GM12878 (cell line): ENCODE measurements around the gene FASTK. TPM values are rescaled to one million over a fixed set of nuclear protein-coding genes. Genes with fewer than 3 reads are reported as not detected.

ENCODE experiments used
- ATAC-seq: fragments of 200-7000 bp; cut with Tn5 transposase; 3 replicates; pipeline ENCODE4 v1.9.1; 2020; ENCODE audit warnings: mild to moderate bottlenecking, moderate library complexity
- BruUV-seq: library from RNA; stranded (reverse); fragments of 400-500 nt; replicated peaks from 2 replicates; lab custom pipeline; 2021; lab: Mats Ljungman, UMichigan
- CTCF ChIA-PET: fragments of 300-600 bp; sonication (Branson Sonifier 250); formaldehyde crosslinking; extraction: SDS; loops from one replicate; lab custom pipeline; 2021; ENCODE audit warnings: inconsistent platforms; lab: Yijun Ruan, JAX
- POLR2A ChIA-PET: fragments of 350-600 bp; formaldehyde crosslinking; extraction: SDS; loops from one replicate; lab custom pipeline; 2021; ENCODE audit warnings: inconsistent platforms; lab: Charles Lee
- RAD21 ChIA-PET: fragments of 300-600 bp; sonication (Branson Sonifier 250); formaldehyde crosslinking; loops from one replicate; lab custom pipeline; 2023; ENCODE audit warnings: antibody characterized with exemption; ENCODE audit not compliant: unreplicated experiment; lab: Charles Lee
- SMC1A ChIA-PET: fragments of 300-600 bp; sonication (Branson Sonifier 250); formaldehyde crosslinking; loops from one replicate; lab custom pipeline; 2023; ENCODE audit not compliant: unreplicated experiment, uncharacterized antibody; lab: Charles Lee
- DNase-seq: peaks from one replicate; pipeline ENCODE4 v3.0.0-alpha.2; 2011; ENCODE audit warnings: low read depth, low spot score
- FAIRE-seq: peaks from 3 replicates; lab custom pipeline; 2011; peaks lifted over from hg19 to GRCh38; lab: Jason Lieb, UNC
- H2AFZ ChIP-seq: 2 replicates; pipeline ENCODE4 v1.6.0; 2011; ENCODE audit warnings: low read depth, low read length, control low read depth; ENCODE audit not compliant: control insufficient read depth
- H3K27ac ChIP-seq: 2 replicates; pipeline ENCODE4 v1.5.1; 2011; ENCODE audit warnings: control low read depth; ENCODE audit not compliant: control insufficient read depth, insufficient read depth
- H3K27me3 ChIP-seq, 2 experiments: replicated peaks in 1 of 2; 2 replicates each; pipeline versions ENCODE4 v1.6.0 to v1.6.1; 2011; ENCODE audit warnings: low read length in 1 of 2; ENCODE audit not compliant: control insufficient read depth in 2 of 2, insufficient read depth in 2 of 2
- H3K36me3 ChIP-seq, 2 experiments: 2 replicates each; pipeline ENCODE4 v1.5.1; 2011; ENCODE audit warnings: low read length in 1 of 2; ENCODE audit not compliant: control insufficient read depth in 2 of 2, insufficient read depth in 2 of 2
- H3K4me1 ChIP-seq: 2 replicates; pipeline ENCODE4 v1.6.1; 2011; ENCODE audit warnings: mild to moderate bottlenecking, low read length, moderate library complexity, mixed read lengths; ENCODE audit not compliant: control insufficient read depth, insufficient read depth
- H3K4me2 ChIP-seq: 2 replicates; pipeline ENCODE4 v1.6.0; 2011; ENCODE audit warnings: control low read depth; ENCODE audit not compliant: control insufficient read depth, insufficient read depth
- H3K4me3 ChIP-seq: fragments of 200-600 bp; sonication (generic); 2 replicates; pipeline ENCODE4 v1.5.1; 2016
- H3K79me2 ChIP-seq: 2 replicates; pipeline ENCODE4 v1.6.0; 2011; ENCODE audit warnings: low read length; ENCODE audit not compliant: control insufficient read depth, insufficient read depth
- H3K9ac ChIP-seq: 2 replicates; pipeline ENCODE4 v1.8.0; 2011; ENCODE audit warnings: low read length, control low read depth, mixed read lengths; ENCODE audit not compliant: control insufficient read depth, insufficient read depth
- H3K9me3 ChIP-seq: replicated peaks from 3 replicates; pipeline ENCODE4 v1.5.1; 2011; ENCODE audit warnings: mild to moderate bottlenecking, low read length; ENCODE audit not compliant: control insufficient read depth, insufficient read depth
- H4K20me1 ChIP-seq: 2 replicates; pipeline ENCODE4 v1.6.0; 2011; ENCODE audit not compliant: control insufficient read depth, insufficient read depth
- CHD4 ChIP-seq: fragments of 200-600 bp; sonication (generic); IDR thresholded peaks from 2 replicates; pipeline ENCODE4 v1.6.1; 2016; ENCODE audit warnings: mild to moderate bottlenecking
- FOS ChIP-seq: IDR thresholded peaks from 3 replicates; pipeline ENCODE4 v1.6.1; 2011; ENCODE audit warnings: borderline replicate concordance; ENCODE audit not compliant: insufficient read length; ENCODE audit errors: extremely low read depth
- MEF2B ChIP-seq: fragments of 450-650 bp; IDR thresholded peaks from 2 replicates; pipeline ENCODE4 v1.6.1; 2018; ENCODE audit warnings: mild to moderate bottlenecking, moderate library complexity; ENCODE audit not compliant: partially characterized antibody, poor library complexity, severe bottlenecking
- MTA2 ChIP-seq: fragments of 450-650 bp; IDR thresholded peaks from 2 replicates; pipeline ENCODE4 v1.6.1; 2016; ENCODE audit warnings: low read depth, mild to moderate bottlenecking, moderate library complexity
- TAF1 ChIP-seq: IDR thresholded peaks from 2 replicates; pipeline ENCODE4 v1.6.1; 2011; ENCODE audit warnings: mild to moderate bottlenecking, low read depth, low read length, borderline replicate concordance
- TCF7 ChIP-seq: IDR thresholded peaks from 2 replicates; pipeline ENCODE4 v1.6.1; 2014; ENCODE audit warnings: antibody characterized with exemption, borderline replicate concordance
- WGBS: methylation state at CpG from one replicate; pipeline ENCODE4 v1.1.6; 2016; ENCODE audit warnings: low lambda C conversion rate; ENCODE audit not compliant: insufficient replicate concordance, insufficient coverage; ENCODE audit errors: missing lambda C conversion rate; 5-methylcytosine and 5-hydroxymethylcytosine counted together
- in situ Hi-C: fragments of 300-500 bp; cut with MboI; formaldehyde crosslinking; loops from 9 replicates; pipeline ENCODE4 v1.14.3; 2018; ENCODE audit warnings: mixed read lengths
- intact Hi-C: fragments of 100-400 bp; cut with micrococcal nuclease; formaldehyde crosslinking; loops from one replicate; pipeline ENCODE4 v1.14.2; 2022; ENCODE audit not compliant: unreplicated experiment
- polyA plus RNA-seq, 11 experiments: library from polyadenylated mRNA; depleted of rRNA in 4 of 11; unstranded in 6 of 11; stranded (reverse) in 5 of 11; fragments of >200 nt; fragmentation: Nextera tagmentation in 4 of 11; fragmentation: Illumina TruSeq in 1 of 11; extraction: Ambion mirVana in 4 of 11; extraction: Trizol in 1 of 11; gene quantifications; 1 replicate in 1 of 11; 2 replicates in 10 of 11; pipeline versions ENCODE4 v1.2.1 to v1.2.3, GENCODE V29; 2011 to 2016; ENCODE audit warnings: inconsistent platforms in 2 of 11, missing spikeins in 2 of 11, low read depth in 1 of 11
- total RNA-seq, 4 experiments: library from RNA; depleted of rRNA in 3 of 4; stranded (reverse); fragments of >200 nt in 3 of 4; fragmentation: Illumina TruSeq in 1 of 4; extraction: Trizol in 1 of 4; gene quantifications; 2 replicates each; pipeline versions ENCODE4 v1.2.1 to v1.2.3, GENCODE V29; 2013 to 2021
- TF ChIP-seq, protein P1 (sequence below): fragments of 150-350 bp; IDR thresholded peaks from 2 replicates; pipeline ENCODE4 v1.6.1; 2016; ENCODE audit warnings: low read depth, low read length
- TF ChIP-seq, protein P2 (sequence below): fragments of 150-350 bp; IDR thresholded peaks from 2 replicates; pipeline ENCODE4 v1.6.1; 2014; ENCODE audit warnings: mild to moderate bottlenecking, low read depth, low read length
- TF ChIP-seq, protein P3 (sequence below): fragments of 450-650 bp; IDR thresholded peaks from 2 replicates; pipeline ENCODE4 v1.6.1; 2017; ENCODE audit warnings: low read depth, mild to moderate bottlenecking, moderate library complexity

The FASTK gene
- total and polyA plus RNA-seq, 10 of the 15 experiments (the other 5 are each of a cell fraction or from before 2014, with no cell fraction given) = 0.19 to 102 (median 54.5) TPM

DNA sequence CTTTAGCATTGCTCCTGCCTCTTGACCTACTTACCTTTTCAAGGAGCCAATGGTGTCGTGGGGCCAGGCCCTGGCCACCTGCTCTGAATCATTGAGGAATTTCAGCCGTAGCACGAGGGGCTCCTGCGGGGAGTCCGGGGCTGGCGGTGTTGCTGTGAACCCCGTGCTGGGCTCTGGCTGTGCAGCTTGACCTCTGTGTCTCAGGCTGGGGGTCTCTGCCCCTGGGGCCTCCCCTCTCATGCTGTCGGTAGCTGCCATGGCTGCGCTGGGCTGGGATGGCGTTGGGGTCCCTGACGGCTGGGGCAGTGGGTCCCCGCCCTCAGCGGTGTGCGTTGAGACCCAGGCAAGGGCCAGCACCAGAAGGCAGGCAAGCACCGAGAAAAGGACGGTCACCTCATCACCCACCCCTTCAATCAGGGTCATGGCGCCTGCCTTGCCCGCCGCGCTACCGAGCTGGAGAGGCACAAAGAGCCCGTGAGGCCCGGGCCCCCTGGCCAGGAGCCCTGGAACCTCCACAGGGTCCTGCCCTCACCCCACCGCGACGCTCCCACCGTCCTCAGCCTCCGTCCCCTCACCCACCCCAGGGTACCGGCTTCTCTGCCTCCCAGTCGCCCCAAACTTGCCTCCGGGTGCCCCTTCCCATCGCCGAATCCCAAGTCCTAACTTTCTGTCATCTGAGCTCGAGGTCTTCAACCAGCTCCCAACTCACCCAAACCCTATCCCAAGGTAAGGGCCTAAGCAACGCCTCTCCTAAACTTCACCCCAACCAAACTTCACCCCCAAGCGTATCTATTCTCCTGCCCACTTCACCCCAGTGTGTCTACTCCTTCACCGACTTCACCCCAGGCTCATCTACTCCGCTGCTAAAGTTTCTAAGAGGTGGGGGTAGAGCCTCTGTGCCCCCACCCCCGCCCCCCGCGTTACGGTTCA, 1.8 kb upstream of the FASTK start (continued):
- TF ChIP-seq, protein P1, sequence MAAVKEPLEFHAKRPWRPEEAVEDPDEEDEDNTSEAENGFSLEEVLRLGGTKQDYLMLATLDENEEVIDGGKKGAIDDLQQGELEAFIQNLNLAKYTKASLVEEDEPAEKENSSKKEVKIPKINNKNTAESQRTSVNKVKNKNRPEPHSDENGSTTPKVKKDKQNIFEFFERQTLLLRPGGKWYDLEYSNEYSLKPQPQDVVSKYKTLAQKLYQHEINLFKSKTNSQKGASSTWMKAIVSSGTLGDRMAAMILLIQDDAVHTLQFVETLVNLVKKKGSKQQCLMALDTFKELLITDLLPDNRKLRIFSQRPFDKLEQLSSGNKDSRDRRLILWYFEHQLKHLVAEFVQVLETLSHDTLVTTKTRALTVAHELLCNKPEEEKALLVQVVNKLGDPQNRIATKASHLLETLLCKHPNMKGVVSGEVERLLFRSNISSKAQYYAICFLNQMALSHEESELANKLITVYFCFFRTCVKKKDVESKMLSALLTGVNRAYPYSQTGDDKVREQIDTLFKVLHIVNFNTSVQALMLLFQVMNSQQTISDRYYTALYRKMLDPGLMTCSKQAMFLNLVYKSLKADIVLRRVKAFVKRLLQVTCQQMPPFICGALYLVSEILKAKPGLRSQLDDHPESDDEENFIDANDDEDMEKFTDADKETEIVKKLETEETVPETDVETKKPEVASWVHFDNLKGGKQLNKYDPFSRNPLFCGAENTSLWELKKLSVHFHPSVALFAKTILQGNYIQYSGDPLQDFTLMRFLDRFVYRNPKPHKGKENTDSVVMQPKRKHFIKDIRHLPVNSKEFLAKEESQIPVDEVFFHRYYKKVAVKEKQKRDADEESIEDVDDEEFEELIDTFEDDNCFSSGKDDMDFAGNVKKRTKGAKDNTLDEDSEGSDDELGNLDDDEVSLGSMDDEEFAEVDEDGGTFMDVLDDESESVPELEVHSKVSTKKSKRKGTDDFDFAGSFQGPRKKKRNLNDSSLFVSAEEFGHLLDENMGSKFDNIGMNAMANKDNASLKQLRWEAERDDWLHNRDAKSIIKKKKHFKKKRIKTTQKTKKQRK = no peak

DNA sequence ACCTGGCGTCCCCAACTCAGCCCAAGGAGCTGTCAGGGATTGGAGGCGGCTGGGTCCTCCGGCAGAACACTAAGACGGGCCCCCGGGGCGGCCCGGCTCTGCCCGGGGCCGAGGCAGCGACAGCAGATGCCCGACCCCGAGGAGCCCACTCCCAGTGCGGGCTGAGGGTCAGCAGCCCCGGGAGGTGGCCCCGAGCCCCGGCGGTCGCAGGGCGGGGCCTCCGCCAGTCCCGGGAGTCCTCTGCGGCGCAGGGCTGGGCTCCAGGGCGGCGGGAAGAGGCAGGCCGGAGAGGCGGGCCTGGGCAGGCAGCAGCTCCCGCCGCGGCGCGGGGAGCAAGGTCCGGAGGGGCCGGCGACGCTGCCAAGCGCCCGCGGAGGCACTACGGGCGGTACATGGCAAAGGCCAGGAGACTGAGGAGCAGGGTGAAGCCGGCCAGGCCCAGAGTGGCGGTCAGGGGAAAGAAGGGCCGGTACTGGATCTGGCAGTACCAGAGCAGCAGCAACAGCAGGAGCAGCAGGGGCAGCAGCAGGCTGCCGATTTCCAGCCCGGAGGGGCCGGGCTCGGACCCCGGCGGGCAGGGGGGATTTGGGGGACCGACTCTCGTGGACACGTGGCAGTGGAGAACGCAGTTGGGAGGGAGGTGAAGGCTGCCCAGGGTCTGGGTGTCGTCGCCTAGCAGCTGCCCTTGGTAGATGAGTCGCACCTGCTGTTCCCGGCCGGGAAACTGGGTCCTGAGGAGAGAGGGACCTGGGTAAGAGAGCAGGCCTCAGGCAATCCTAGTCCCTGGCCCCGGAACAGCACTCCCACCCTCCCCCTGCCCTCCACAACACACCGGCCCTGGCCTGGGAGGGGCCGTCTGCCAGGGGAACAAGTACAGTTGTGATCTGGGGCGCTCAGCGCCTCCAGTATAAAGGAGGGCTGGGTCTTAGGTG, 827 bp upstream of the FASTK start:
- BruUV-seq = no TSS peak
- DNase-seq = no peak
- FAIRE-seq = no peak
- no peak overlapping the region; the same call in 1 of the 2 replicates for H2AFZ ChIP-seq
- H3K9me3 ChIP-seq = no peaks in the 10 kb centered on the region
- ChIA-PET SMC1A (interaction anchor here (0.7 kb wide), 1 partner anchor 1481 kb away, joined by 4 read pairs; no protein-coding TSS in a partner anchor), CTCF (no interaction called here), RAD21 (interaction anchor here (0.7 to 1.0 kb wide), 2 partner anchors 53 kb away, joined by 3 read pairs; partner anchors contain the start of gene ABCB8), POLR2A (interaction anchor here (0.9 to 1.0 kb wide), 3 partner anchors 8 to 53 kb away, joined by 3 to 7 read pairs (median 3); partner anchors contain the start of gene ABCB8)
- H3K4me1 ChIP-seq = peaks cover 31% of the 10 kb centered on the region
- H4K20me1 ChIP-seq = no peaks in the 10 kb centered on the region; the same call in 1 of the 2 replicates
- peak overlapping the region; percentile 83; the same call in 1 of the 2 replicates for H3K4me3 ChIP-seq
- H3K36me3 ChIP-seq = peaks cover 0 to 6% of the 10 kb centered on the region in 2 experiments; a peak in 2 of 4 replicates
- no peak for ATAC-seq
- H3K4me2 ChIP-seq = peak overlapping the region; percentile 100
- H3K79me2 ChIP-seq = peaks cover 46% of the 10 kb centered on the region
- 57% methylated on average over 27 of the region's 64 CpGs for WGBS
- in situ Hi-C loops = no loop called here
- H3K27me3 ChIP-seq = no peaks in the 10 kb centered on the region
- H3K9ac ChIP-seq = peak overlapping the region; percentile 96
- intact Hi-C loops = loop anchor here (2.0 kb wide), 1 partner anchor 53 kb away; the partner anchor contains the start of gene ABCB8
- H3K27ac ChIP-seq = peak overlapping the region; percentile 90
- TF ChIP-seq TAF1 (no peak), MEF2B (no peak), TCF7 (no peak), CHD4 (no peak), MTA2 (no peak), FOS (no peak)
- TF ChIP-seq, protein P2, sequence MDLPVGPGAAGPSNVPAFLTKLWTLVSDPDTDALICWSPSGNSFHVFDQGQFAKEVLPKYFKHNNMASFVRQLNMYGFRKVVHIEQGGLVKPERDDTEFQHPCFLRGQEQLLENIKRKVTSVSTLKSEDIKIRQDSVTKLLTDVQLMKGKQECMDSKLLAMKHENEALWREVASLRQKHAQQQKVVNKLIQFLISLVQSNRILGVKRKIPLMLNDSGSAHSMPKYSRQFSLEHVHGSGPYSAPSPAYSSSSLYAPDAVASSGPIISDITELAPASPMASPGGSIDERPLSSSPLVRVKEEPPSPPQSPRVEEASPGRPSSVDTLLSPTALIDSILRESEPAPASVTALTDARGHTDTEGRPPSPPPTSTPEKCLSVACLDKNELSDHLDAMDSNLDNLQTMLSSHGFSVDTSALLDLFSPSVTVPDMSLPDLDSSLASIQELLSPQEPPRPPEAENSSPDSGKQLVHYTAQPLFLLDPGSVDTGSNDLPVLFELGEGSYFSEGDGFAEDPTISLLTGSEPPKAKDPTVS = no peak
- TF ChIP-seq, protein P3, sequence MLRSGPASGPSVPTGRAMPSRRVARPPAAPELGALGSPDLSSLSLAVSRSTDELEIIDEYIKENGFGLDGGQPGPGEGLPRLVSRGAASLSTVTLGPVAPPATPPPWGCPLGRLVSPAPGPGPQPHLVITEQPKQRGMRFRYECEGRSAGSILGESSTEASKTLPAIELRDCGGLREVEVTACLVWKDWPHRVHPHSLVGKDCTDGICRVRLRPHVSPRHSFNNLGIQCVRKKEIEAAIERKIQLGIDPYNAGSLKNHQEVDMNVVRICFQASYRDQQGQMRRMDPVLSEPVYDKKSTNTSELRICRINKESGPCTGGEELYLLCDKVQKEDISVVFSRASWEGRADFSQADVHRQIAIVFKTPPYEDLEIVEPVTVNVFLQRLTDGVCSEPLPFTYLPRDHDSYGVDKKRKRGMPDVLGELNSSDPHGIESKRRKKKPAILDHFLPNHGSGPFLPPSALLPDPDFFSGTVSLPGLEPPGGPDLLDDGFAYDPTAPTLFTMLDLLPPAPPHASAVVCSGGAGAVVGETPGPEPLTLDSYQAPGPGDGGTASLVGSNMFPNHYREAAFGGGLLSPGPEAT = no peak
